GM19324 (cell line): ENCODE data around the gene CALCB.
"Not testable (repeated sequence)": the region's sequence is repeated elsewhere in the genome, so short reads cannot be mapped to it uniquely, and the experiment has no call there.

Experiments used
- ATAC-seq: cut with Tn5 transposase; IDR thresholded peaks from one replicate; pipeline ENCODE4 v1.9.1; 2021; ENCODE audit warnings: mild to moderate bottlenecking, moderate library complexity; ENCODE audit not compliant: unreplicated experiment, low FRiP score

Gene CALCB, protein sequence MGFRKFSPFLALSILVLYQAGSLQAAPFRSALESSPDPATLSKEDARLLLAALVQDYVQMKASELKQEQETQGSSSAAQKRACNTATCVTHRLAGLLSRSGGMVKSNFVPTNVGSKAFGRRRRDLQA

GRCh38 chr11:15073361-15074205, at the start of gene CALCB:
Gene CALCB, plus strand, starts transcription at chr11:15073593. Its CDS starts 1,126 bp downstream, at chr11:15074719.
- no peak for ATAC-seq

DNA sequence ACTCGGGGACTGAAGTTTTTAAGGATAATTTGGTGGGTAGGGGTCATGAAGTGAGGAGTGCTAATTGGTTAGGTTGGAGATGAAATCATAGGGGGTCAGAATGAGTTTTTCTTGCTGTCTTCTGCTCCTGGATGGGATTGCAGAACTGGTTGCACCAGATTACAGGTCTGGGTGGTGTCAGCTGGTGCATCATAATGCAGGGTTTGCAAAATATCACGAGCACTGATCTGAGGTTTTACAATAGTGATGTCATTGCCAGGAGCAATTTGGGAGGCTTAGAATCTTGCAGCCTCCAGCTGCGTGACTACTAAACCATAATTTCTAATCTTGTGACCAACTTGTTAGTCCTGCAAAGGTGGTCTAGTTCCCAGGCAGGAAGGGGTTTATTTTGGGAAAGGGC, 46.4 kb upstream of the CALCB start:
- ATAC-seq = no peak

- ATAC-seq = no peak
Measured at GRCh38 chr11:15027956-15028355, 45.4 kb upstream of the CALCB start.

DNA sequence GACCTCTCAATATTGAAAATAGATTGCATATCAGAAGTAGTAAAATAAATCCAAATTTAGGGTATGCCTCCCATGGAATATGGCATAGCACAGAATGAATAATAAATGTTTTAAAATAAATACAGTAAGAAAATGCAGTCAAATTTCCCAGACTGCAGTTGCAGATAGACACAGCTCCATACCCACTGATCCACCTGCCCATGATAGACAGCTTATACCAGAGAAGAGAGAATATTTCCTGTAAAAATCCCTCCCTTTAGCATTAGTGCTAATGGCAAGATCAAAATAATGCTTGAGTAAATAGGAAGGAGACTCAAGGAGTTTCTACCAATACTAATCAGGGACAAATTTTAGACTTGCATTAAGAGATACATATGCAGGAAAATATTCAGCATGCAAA, 45.0 kb upstream of the CALCB start:
- ATAC-seq = no peak

DNA sequence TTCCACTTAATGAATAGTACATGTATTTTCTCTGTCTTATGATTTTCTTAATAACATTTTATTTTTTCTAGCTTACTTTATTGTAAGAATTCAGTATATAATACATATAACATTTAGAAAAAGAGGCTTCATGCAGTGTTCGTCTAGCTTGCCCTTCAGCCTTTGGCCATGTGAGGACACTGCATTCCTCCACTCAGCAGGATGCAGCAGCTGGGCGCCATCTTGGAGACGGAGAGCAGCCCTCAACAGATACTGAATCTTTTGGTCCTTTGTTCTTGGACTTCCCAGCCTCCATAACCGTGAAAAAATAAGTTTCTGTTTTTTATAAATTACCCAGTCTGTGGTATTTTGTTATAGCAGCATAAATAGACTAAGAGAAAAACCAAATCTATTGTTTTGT, 41.4 kb upstream of the CALCB start:
- ATAC-seq = not testable (repeated sequence)

DNA sequence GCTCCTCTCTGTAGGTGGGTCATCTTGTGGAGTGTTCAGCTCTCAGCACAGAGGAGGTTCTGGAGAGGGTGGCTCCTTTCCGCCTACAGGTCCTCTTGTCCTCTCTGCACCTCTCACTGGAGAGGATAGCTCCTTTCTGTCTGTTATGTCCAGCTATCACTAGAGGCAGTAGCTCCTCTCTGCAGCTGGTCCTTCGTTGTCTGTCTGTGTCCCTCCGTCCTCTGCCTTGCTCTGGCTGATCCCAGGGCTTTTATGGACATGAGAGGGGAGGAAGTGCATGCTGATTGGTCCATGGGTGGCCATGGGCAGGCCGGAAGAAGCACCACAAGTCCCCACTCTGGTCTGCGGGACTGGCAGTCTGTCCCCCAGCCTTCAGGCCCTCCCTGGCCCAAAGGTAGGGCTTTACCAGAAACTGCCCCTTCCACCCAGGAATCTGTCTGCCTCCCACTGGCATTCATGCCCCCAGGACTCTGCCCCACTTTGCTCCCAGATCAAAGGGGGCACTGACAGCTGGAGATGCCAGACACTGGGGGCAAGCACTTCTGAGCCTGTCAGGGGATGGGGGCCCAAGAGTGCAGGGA, 38.6 kb upstream of the CALCB start:
- ATAC-seq = no peak

GRCh38 chr11:15035283-15035682, 38.1 kb upstream of the CALCB start:
- no peak for ATAC-seq

DNA sequence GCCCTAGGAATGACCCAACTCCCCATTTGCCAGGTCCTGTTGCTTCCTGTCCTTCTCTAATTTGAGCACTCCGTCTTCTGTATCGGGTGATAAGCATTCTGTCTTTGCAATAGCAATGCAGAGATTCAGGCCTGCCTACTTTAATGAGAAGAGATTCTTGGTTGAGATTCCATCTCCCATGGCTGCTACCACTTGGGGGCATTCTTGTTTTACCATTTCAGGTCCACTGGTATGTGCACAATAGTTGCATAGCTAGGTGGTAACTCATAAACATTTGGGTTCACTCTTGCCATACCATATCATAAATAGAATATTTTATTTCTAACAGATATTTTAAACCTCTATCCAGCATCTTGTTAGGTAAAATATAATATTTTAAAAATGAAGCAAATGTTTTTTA, 34.4 kb upstream of the CALCB start:
- ATAC-seq = no peak

DNA sequence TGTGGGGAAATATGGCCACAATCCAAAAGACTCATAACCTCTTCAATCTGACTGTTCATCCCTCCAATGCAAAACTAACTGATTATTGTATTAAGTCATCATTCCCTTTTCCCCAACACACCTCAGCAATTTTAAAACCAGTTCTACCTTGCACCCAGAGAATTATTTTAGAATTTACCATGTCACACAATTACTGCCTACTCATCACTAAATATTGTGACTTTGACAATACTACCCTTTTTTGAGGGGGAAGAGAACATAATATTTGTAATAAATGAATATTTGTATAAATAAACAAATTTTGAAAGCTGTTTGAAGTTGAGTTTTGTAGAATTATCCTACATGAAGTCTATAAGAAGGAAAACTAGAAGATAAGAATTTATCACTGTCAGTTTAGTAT, 28.2 kb upstream of the CALCB start:
- ATAC-seq = no peak

DNA sequence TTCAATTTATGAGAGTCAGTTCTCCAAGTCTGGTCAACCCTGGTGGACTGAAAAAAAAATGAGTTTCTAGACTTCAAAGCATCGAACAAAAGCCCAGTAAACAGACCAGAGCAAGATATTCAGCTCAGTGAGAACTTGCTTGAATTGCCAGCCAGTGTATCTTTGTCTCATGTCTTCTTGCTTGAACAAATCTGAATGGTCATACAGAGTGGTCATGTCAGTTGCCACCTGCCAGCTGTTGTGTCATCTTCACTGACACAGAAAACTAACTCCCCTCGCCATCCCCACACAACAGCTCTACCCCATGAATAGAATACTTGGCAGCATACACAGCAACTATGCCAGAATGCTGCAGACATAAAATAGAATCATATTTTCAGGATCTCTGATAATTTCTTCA, 27.5 kb upstream of the CALCB start:
- no peak for ATAC-seq

DNA sequence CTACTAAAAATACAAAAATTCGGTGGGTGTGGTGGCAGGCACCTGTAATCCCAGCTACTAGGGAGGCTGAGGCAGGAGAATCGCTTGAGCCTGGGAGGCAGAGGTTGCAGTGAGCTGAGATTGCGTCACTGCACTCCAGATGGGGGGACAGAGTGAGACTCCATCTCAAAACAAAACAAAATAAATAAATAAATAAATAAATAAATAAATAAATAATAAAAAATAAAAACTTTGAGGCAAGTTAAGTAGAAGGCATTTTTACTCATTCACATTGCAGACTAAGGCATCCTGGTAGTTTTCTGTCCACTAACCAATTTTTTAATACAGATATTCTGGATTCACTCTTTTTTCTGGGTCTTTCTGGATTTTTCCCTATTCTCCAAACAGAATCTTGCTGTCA, 26.7 kb upstream of the CALCB start:
- not testable (repeated sequence) for ATAC-seq

DNA sequence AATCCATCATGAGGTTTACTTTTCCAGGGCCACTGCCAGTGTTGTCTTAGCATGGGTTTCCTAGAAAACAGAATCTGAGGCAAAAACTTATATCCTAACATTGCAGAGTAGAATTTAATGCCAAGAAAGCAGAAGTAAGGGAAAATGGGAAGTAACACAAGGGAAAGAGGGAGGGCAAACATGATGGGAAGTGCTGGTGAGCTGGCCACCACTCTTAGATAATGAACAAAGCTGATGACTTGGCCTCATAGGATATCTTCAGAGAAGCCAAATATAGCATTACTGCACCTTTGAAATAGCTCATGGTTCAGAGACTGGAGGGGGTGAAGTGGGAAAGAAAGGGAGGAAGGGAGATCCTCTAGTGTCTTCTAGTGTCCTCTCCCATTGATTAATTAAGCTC, 24.8 kb upstream of the CALCB start:
- no peak for ATAC-seq

DNA sequence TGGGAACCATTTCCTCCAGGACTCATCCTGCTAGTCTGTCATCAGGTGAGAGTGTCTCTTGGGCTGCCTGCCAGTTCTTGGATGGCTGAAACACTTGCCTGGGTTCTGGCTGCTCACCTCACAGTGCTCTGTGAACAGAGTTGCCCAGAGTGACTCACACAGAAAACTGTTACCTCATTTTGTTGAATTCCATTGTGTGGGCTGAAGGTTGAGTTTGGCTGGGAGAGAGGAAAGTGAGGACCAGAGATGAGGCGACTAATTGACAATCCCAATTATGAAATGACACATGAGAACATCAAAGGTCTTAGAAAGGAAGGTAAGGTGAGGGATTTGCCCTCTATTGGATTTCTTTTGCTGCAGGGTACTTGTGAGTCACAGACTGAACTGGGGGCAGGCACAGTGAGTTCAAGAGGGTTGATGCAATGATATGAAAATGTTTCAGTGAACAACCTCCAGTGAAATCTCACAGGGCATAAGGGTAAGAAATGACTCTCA, 20.2 kb upstream of the CALCB start:
- ATAC-seq = no peak

DNA sequence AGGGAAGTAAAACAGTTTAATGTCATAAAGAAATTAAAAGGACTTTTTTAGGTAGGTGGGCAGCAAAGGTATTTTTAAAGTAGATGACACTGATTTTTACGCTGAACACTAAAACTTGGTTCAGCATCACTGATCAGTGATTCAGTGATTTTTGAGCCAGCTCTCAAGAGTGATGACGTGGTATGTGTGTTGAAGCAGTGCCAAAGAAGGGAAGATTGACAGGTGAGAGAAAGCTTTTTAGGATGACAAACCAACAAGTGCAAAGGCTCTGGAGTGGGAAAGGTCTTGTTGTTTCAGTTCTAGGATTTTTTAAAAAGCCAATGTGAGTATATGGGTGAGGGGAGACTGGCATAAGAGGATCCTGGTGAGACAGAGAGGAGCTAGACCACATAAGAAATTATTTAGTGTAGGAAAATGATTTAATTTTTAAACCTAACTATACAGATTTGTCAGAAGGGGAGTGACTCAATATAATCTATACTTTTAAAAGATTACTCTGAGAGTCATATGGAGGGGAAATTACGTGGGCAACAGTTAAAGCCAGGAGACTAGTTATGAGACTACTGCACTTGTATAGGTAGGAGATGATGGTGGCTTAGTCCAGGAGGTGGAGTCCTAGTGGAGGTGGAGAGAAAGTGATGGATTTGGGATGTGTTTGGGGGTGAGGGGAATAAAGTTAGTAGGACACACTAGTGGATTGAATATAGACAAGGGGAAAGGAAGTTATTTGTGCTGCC, 17.6 kb upstream of the CALCB start:
- ATAC-seq = no peak

DNA sequence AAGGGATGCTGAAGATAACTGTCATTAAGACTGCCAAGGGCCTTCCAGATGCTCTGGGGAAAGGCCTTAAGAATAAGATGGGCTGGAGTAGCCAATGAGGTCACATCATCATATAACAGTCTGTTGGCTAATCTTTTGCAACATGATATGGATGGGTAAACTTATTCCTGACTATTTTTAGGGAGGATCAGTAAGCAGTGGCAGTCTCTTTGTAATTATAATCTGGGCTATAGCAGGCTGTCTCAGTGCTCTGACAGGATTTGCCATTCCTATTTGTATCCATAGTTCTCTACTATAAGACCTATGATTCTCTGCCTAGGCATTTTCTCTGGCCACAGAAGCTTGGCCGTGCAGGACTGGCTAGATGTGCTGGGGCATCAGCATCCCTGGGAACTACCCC, 16.1 kb upstream of the CALCB start:
- ATAC-seq = no peak

DNA sequence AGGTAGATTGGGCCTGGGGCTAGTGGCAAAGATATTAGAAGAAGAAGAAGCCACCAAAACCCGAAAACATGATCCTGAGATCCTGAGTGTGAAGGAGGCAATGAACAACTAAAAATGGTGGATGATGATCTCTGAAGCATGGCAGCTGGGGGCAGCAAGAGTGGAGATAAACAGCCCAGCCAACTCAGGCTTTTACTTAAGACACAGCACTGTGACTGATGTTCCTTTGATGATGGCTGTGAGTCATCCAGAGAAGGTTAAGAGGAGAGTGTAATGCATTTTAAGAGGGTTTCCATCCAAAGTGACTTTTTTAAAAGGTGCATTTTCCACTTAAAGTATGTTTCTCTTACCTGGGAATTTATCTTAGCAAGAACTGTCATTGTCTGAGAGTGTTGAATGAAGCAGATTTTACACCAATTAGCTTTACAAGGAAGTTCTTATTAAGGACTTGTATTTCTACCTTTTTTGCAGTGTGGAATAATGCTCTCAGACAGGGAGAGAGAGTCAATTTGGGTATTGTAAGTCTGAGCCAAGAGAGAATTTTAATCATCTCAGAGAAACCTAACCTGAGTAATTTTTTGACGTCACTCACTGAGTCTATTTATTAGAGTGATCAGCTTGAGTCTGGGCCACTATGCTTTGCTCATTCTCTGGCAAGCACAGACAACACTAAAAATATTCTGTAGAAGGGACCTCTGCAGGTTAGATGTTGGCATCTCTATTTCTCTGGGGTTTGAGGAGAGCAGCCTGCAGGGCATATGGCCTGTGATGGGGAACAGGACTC, 14.1 kb upstream of the CALCB start:
- ATAC-seq = no peak

DNA sequence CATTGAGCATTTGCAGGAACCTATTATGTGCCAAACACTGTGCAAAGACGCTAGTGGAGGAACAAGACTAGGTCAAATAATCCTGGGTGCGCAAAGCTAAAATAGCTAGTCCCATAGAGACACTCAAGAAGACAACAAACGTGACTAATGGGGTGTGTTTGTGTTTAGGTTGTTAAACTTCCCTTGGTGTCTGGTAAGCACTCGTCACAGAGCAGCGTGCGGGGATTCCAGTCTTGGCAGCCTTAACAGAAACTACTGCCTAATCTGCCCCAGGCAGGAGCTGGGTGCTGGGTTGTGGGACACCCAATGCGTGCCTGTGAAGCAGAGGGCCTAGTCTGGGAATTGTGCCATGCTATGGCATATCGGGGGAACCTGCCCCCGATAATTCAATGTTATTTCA, 10.8 kb upstream of the CALCB start:
- ATAC-seq = no peak

DNA sequence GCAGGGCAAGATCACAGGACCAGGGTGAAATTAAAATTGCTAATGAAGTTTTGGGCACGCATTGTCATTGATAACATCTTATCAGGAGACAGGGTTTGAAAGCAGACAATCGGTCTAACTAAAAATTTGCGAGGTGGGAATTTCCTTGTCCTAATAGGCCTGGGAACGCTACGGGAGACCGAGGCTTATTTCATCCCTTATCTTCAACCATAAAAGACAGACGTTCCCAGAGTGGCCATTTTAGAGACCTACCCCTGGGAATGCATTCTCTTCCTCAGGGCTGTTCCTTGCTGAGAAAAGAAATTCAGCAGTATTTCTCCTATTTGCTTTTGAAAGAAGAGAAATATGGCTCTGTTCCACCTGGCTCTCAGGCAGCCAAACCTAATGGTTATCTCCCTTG, 3.6 kb upstream of the CALCB start:
- not testable (repeated sequence) for ATAC-seq

GRCh38 chr11:15071556-15072255, 1.7 kb upstream of the CALCB start:
- ATAC-seq = no peak
